K562 (cell line): ENCODE measurements around the gene HYCC2. TPM values are rescaled to one million over a fixed set of nuclear protein-coding genes. Genes with fewer than 3 reads are reported as not detected.

Source experiments
- ATAC-seq: fragments of 200-7000 bp; cut with Tn5 transposase; 3 replicates; pipeline ENCODE4 v1.9.1; 2020; ENCODE audit warnings: moderate library complexity
- BruUV-seq: library from RNA; stranded (reverse); fragments of 400-500 nt; replicated peaks from 2 replicates; lab custom pipeline; 2021; lab: Mats Ljungman, UMichigan
- CTCF ChIA-PET: fragments of 300-600 bp; formaldehyde crosslinking; extraction: SDS; loops from one replicate; lab custom pipeline; 2021; ENCODE audit warnings: low intra/inter-chr PET ratio; lab: Yijun Ruan, JAX
- POLR2A ChIA-PET: fragments of 300-600, 350-650 bp; sonication (Branson Sonifier 250); formaldehyde crosslinking; extraction: SDS; loops from one replicate; lab custom pipeline; 2021; ENCODE audit warnings: antibody characterized with exemption, inconsistent platforms; lab: Yijun Ruan, JAX
- DNase-seq, 4 experiments: peaks; one replicate each; pipeline versions ENCODE4 v3.0.0 to v3.0.0-alpha.2; 2011 to 2018; ENCODE audit warnings: low spot score in 3 of 4, mixed read lengths in 3 of 4; ENCODE audit errors: extremely low read depth in 1 of 4
- FAIRE-seq: peaks from 2 replicates; lab custom pipeline; 2011; peaks lifted over from hg19 to GRCh38; lab: Jason Lieb, UNC
- H2AFZ ChIP-seq: 2 replicates; pipeline ENCODE4 v1.6.0; 2011; ENCODE audit warnings: low read depth, low read length, control low read depth, inconsistent platforms
- H3K27ac ChIP-seq: fragments of 200-600 bp; 3 replicates; pipeline ENCODE4 v1.8.0; 2011; ENCODE audit warnings: low read depth, mild to moderate bottlenecking, control low read depth, inconsistent platforms, low read length, moderate library complexity, mixed read lengths; ENCODE audit errors: extremely low read depth
- H3K27me3 ChIP-seq, 2 experiments: fragments of 300-600 bp in 1 of 2; 2 replicates in 1 of 2; 3 replicates in 1 of 2; pipeline versions ENCODE4 v1.6.0 to v1.8.0; 2011; ENCODE audit warnings: inconsistent platforms in 2 of 2, low read length in 2 of 2, mild to moderate bottlenecking in 1 of 2, mixed read lengths in 1 of 2, moderate library complexity in 1 of 2; ENCODE audit not compliant: control insufficient read depth in 2 of 2, insufficient read depth in 2 of 2
- H3K36me3 ChIP-seq: fragments of 300-600 bp; 3 replicates; pipeline ENCODE4 v1.8.0; 2011; ENCODE audit warnings: mild to moderate bottlenecking, low read length, inconsistent platforms; ENCODE audit not compliant: control insufficient read depth, insufficient read depth
- H3K4me1 ChIP-seq, 2 experiments: fragments of 200-600 bp in 1 of 2; replicated peaks in 1 of 2; 2 replicates in 1 of 2; 3 replicates in 1 of 2; pipeline versions ENCODE4 v1.5.1 to v1.8.0; 2011; ENCODE audit warnings: inconsistent platforms in 2 of 2, low read length in 2 of 2, mild to moderate bottlenecking in 1 of 2, mixed read lengths in 1 of 2, moderate library complexity in 1 of 2; ENCODE audit not compliant: control insufficient read depth in 2 of 2, insufficient read depth in 2 of 2
- H3K4me2 ChIP-seq: 2 replicates; pipeline ENCODE4 v1.6.1; 2011; ENCODE audit warnings: low read length, control low read depth, inconsistent platforms, mixed read lengths; ENCODE audit not compliant: insufficient read depth
- H3K4me3 ChIP-seq: fragments of 200-600 bp; sonication (generic), shearing (Covaris generic); 2 replicates; pipeline ENCODE4 v1.5.1; 2016; ENCODE audit warnings: control low read depth, inconsistent platforms
- H3K79me2 ChIP-seq: fragments of 200-600 bp; 3 replicates; pipeline ENCODE4 v1.8.0; 2011; ENCODE audit warnings: low read length, inconsistent platforms; ENCODE audit not compliant: control insufficient read depth, insufficient read depth
- H3K9ac ChIP-seq, 2 experiments: 2 replicates each; pipeline versions ENCODE4 v1.6.0 to v1.6.1; 2011; ENCODE audit warnings: low read depth in 2 of 2, low read length in 2 of 2, control low read depth in 1 of 2, inconsistent platforms in 1 of 2, mild to moderate bottlenecking in 1 of 2, mixed read lengths in 1 of 2; ENCODE audit not compliant: insufficient read depth in 1 of 2
- H3K9me1 ChIP-seq: one replicate; pipeline ENCODE4 v1.6.0; 2011; ENCODE audit warnings: inconsistent platforms, mild to moderate bottlenecking, low read length, moderate library complexity; ENCODE audit not compliant: control insufficient read depth, insufficient read depth
- H3K9me3 ChIP-seq: replicated peaks from 2 replicates; pipeline ENCODE4 v1.5.1; 2011; ENCODE audit warnings: low read depth, low read length, inconsistent platforms; ENCODE audit not compliant: control insufficient read depth, insufficient read depth
- H4K20me1 ChIP-seq: replicated peaks from 2 replicates; pipeline ENCODE4 v1.6.1; 2011; ENCODE audit warnings: low read length, inconsistent platforms, mixed read lengths; ENCODE audit not compliant: control insufficient read depth, insufficient read depth
- ETS2 ChIP-seq: IDR thresholded peaks from 2 replicates; pipeline ENCODE4 v1.6.1; 2016; ENCODE audit warnings: borderline replicate concordance, missing genetic modification characterization, mild to moderate bottlenecking, moderate library complexity, missing compliant biosample characterization; ENCODE audit not compliant: poor library complexity, severe bottlenecking
- JUND ChIP-seq, 2 experiments: IDR thresholded peaks; 2 replicates in 1 of 2; 3 replicates in 1 of 2; pipeline ENCODE4 v1.6.1; 2011; ENCODE audit warnings: borderline replicate concordance in 2 of 2, low read depth in 2 of 2, low read length in 2 of 2, improper control_type of control experiment in 1 of 2, missing biosample characterization in 1 of 2, missing genetic modification characterization in 1 of 2, missing genetic modification reagents in 1 of 2
- NFYB ChIP-seq: IDR thresholded peaks from 2 replicates; pipeline ENCODE4 v1.6.1; 2011; ENCODE audit warnings: mild to moderate bottlenecking, moderate library complexity; ENCODE audit not compliant: insufficient read length; ENCODE audit errors: extremely low read depth
- NR1H2 ChIP-seq: sonication (generic); formaldehyde crosslinking; IDR thresholded peaks from 2 replicates; pipeline ENCODE4 v1.4.0; 2020; ENCODE audit warnings: mild to moderate bottlenecking, missing genetic modification reagents
- TARDBP ChIP-seq: fragments of 450-650 bp; IDR thresholded peaks from 2 replicates; pipeline ENCODE4 v1.6.1; 2016
- ZBED1 ChIP-seq: IDR thresholded peaks from 2 replicates; pipeline ENCODE4 v1.6.1; 2014
- ZNF79 ChIP-seq: fragments of 250-450 bp; sonication (Bioruptor Pico); IDR thresholded peaks from 2 replicates; pipeline ENCODE4 v1.4.0; 2020; ENCODE audit warnings: low read depth, mild to moderate bottlenecking, moderate library complexity
- WGBS: fragments of 100-300 bp; shearing (Covaris generic); methylation state at CpG from one replicate; pipeline ENCODE4 v1.1.6; 2016; ENCODE audit warnings: low coverage, mixed read lengths; ENCODE audit not compliant: insufficient coverage; ENCODE audit errors: missing lambda C conversion rate; 5-methylcytosine and 5-hydroxymethylcytosine counted together
- in situ Hi-C: fragments of 300-500 bp; cut with MboI; formaldehyde crosslinking; loops from 4 replicates; pipeline ENCODE4 v1.15.0; 2018; ENCODE audit warnings: inconsistent platforms, mixed read lengths
- intact Hi-C: fragments of 100-400 bp; cut with micrococcal nuclease; formaldehyde crosslinking; loops from 2 replicates; pipeline ENCODE4 v1.14.2; 2022
- polyA plus RNA-seq, 8 experiments: library from polyadenylated mRNA; depleted of rRNA in 4 of 8; stranded (reverse) in 5 of 8; unstranded in 3 of 8; fragments of >200 nt; fragmentation: Nextera tagmentation in 2 of 8; fragmentation: Illumina TruSeq in 1 of 8; extraction: Ambion mirVana in 2 of 8; extraction: Trizol in 1 of 8; gene quantifications; 2 replicates each; pipeline versions ENCODE4 v1.2.1 to v1.2.3, GENCODE V29; 2011 to 2014; ENCODE audit warnings: inconsistent platforms in 1 of 8, missing spikeins in 1 of 8
- total RNA-seq, 7 experiments: library from RNA; depleted of rRNA in 6 of 7; stranded (reverse); fragments of >200 nt in 6 of 7; fragmentation: Illumina TruSeq in 2 of 7; extraction: Trizol in 2 of 7; gene quantifications; 2 replicates each; pipeline versions ENCODE4 v1.2.1 to v1.2.3, GENCODE V29; 2011 to 2021; ENCODE audit warnings: low replicate concordance in 1 of 7
- TF ChIP-seq, protein P1 (sequence below): fragments of 200-400 bp; formaldehyde crosslinking; IDR thresholded peaks from 2 replicates; pipeline ENCODE4 v1.6.1; 2017; ENCODE audit warnings: mild to moderate bottlenecking, low read depth, low read length, moderate library complexity
- TF ChIP-seq, protein P2 (sequence below): sonication (generic); formaldehyde crosslinking; IDR thresholded peaks from 2 replicates; pipeline ENCODE4 v1.8.1; 2023; ENCODE audit warnings: mild to moderate bottlenecking, missing genetic modification reagents

Gene HYCC2
- total and polyA plus RNA-seq, 9 of the 15 experiments (the other 6 are each of a cell fraction or from before 2014, with no cell fraction given): 5.4 to 20.0 (median 9.8) TPM

DNA sequence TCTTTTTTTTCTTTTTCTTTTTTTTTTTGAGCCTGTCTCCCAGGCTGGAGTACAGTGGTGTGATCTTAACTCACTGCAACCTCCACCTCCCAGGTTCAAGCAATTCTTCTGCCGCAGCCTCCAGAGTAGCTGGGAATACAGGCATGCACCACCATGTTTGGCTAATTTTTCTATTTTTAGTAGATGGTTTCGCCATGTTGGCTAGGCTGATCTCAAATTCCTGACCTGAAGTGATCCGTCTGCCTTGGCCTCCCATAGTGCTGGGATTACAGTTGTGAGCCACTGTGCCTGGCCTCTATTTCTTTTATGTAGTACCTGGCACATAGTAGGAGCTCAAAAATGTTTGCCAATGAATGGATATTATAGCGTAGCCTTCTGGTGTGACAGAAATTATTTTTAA is 37.7 kb upstream of the HYCC2 start:
- in situ Hi-C loops: no loop called here
- 88% methylated on average over 3 of the region's 4 CpGs for WGBS
- BruUV-seq: no TSS peak

More for the DNA sequence above, 37.7 kb upstream of the HYCC2 start:
- Histone ChIP-seq H3K4me2 (no peak overlapping the region), H3K27me3 (no peaks in the 10 kb centered on the region), H3K9me3 (no peaks in the 10 kb centered on the region), H3K4me1 (peaks cover 8 to 9% of the 10 kb centered on the region in 2 experiments; a peak in 3 of 5 replicates), H3K27ac (no peak overlapping the region), H4K20me1 (no peaks in the 10 kb centered on the region), H3K4me3 (no peak overlapping the region), H3K36me3 (peaks cover 3% of the 10 kb centered on the region; the same call in 1 of the 3 replicates), H3K9me1 (no peaks in the 10 kb centered on the region), H2AFZ (no peak overlapping the region), H3K9ac (no peak overlapping the region), H3K79me2 (peaks cover 7% of the 10 kb centered on the region)
- TF ChIP-seq JUND (IDR thresholded peaks at IDR 0.05; ENCODE audit: borderline replicate concordance, low read depth, low read length) (no peak), JUND (tag; IDR thresholded peaks at IDR 0.05; ENCODE audit: borderline replicate concordance, low read depth, low read length) (no peak), ETS2 (no peak), NR1H2 (CRISPR knock-in tag) (no peak), ZBED1 (no peak), TARDBP (no peak), NFYB (no peak), ZNF79 (CRISPR knock-in tag) (no peak)
- TF ChIP-seq, protein P1, sequence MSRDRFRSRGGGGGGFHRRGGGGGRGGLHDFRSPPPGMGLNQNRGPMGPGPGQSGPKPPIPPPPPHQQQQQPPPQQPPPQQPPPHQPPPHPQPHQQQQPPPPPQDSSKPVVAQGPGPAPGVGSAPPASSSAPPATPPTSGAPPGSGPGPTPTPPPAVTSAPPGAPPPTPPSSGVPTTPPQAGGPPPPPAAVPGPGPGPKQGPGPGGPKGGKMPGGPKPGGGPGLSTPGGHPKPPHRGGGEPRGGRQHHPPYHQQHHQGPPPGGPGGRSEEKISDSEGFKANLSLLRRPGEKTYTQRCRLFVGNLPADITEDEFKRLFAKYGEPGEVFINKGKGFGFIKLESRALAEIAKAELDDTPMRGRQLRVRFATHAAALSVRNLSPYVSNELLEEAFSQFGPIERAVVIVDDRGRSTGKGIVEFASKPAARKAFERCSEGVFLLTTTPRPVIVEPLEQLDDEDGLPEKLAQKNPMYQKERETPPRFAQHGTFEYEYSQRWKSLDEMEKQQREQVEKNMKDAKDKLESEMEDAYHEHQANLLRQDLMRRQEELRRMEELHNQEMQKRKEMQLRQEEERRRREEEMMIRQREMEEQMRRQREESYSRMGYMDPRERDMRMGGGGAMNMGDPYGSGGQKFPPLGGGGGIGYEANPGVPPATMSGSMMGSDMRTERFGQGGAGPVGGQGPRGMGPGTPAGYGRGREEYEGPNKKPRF: no peak
- TF ChIP-seq, protein P2, sequence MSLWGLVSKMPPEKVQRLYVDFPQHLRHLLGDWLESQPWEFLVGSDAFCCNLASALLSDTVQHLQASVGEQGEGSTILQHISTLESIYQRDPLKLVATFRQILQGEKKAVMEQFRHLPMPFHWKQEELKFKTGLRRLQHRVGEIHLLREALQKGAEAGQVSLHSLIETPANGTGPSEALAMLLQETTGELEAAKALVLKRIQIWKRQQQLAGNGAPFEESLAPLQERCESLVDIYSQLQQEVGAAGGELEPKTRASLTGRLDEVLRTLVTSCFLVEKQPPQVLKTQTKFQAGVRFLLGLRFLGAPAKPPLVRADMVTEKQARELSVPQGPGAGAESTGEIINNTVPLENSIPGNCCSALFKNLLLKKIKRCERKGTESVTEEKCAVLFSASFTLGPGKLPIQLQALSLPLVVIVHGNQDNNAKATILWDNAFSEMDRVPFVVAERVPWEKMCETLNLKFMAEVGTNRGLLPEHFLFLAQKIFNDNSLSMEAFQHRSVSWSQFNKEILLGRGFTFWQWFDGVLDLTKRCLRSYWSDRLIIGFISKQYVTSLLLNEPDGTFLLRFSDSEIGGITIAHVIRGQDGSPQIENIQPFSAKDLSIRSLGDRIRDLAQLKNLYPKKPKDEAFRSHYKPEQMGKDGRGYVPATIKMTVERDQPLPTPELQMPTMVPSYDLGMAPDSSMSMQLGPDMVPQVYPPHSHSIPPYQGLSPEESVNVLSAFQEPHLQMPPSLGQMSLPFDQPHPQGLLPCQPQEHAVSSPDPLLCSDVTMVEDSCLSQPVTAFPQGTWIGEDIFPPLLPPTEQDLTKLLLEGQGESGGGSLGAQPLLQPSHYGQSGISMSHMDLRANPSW (CRISPR knock-in tag): no peak
- ChIA-PET CTCF (no interaction called here), POLR2A (no interaction called here)
- intact Hi-C loops: no loop called here
- FAIRE-seq: no peak
- ATAC-seq: no peak
- DNase-seq: no peak
